GM23248 (cell line): Measurements from ENCODE around the gene GUSB.
"Not testable (repeated sequence)": the region's sequence is repeated elsewhere in the genome, so short reads cannot be mapped to it uniquely, and the experiment has no call there.

Source experiments
- EZH2 ChIP-seq: fragments of 200-600 bp; sonication (generic); IDR thresholded peaks from 2 replicates; pipeline ENCODE4 v1.6.1; 2018; ENCODE audit warnings: antibody characterized with exemption, mild to moderate bottlenecking; ENCODE audit not compliant: insufficient read depth, poor library complexity, severe bottlenecking
- EZH2phosphoT487 ChIP-seq: fragments of 200-600 bp; sonication (generic); IDR thresholded peaks from 2 replicates; pipeline ENCODE4 v1.6.1; 2018; ENCODE audit warnings: antibody characterized with exemption, moderate library complexity, mild to moderate bottlenecking, low read depth; ENCODE audit not compliant: insufficient read depth

- not testable (repeated sequence) for TF ChIP-seq EZH2, EZH2phosphoT487
These were observed 9.8 kb upstream of the GUSB start for GRCh38 chr7:65991829-65992228.
